Activated naive CD8-positive, alpha-beta T cell treated with anti-CD3 and anti-CD28 coated beads, Interleukin-2, amount 10 ng/mL, durations not matched to agents 7 days and 5 days (primary cell): ENCODE measurements around the gene MAPK10. TPM values are rescaled to one million over a fixed set of nuclear protein-coding genes. Genes with fewer than 3 reads are reported as not detected.
"Not testable (repeated sequence)": the region's sequence is repeated elsewhere in the genome, so short reads cannot be mapped to it uniquely, and the experiment has no call there.

ENCODE experiments used
- ATAC-seq: fragments of 150-1000 bp; cut with Tn5 transposase; one replicate; pipeline ENCODE4 v1.10.0; 2021; ENCODE audit warnings: low read depth, moderate library complexity
- POLR2A ChIA-PET: fragments of 350-600 bp; sonication (Branson Sonifier 250); formaldehyde crosslinking; loops from one replicate; lab custom pipeline; 2021; ENCODE audit warnings: antibody characterized with exemption; lab: Charles Lee
- DNase-seq: peaks from one replicate; pipeline ENCODE4 v3.0.0; 2021
- H3K27ac Mint-ChIP-seq: one replicate; pipeline ENCODE4 v1.8.0; 2022; ENCODE audit warnings: mild to moderate bottlenecking, mixed read lengths
- H3K27me3 Mint-ChIP-seq: one replicate; pipeline ENCODE4 v1.8.0; 2022; ENCODE audit warnings: mild to moderate bottlenecking, moderate library complexity, mixed read lengths
- H3K36me3 Mint-ChIP-seq: one replicate; pipeline ENCODE4 v1.8.0; 2021; ENCODE audit warnings: mild to moderate bottlenecking, mixed read lengths
- H3K4me1 Mint-ChIP-seq: one replicate; pipeline ENCODE4 v1.8.0; 2021; ENCODE audit warnings: mixed read lengths
- H3K4me3 Mint-ChIP-seq: one replicate; pipeline ENCODE4 v1.8.0; 2022; ENCODE audit warnings: mild to moderate bottlenecking, moderate library complexity, mixed read lengths
- H3K9me3 Mint-ChIP-seq: one replicate; pipeline ENCODE4 v1.8.0; 2021; ENCODE audit warnings: mixed read lengths
- total RNA-seq, 2 experiments: library from RNA; stranded (reverse); gene quantifications; one replicate each; pipeline ENCODE4 v1.2.3, GENCODE V29; 2021

MAPK10 gene
- total RNA-seq, 2 experiments from 2014 or later: not detected

DNA sequence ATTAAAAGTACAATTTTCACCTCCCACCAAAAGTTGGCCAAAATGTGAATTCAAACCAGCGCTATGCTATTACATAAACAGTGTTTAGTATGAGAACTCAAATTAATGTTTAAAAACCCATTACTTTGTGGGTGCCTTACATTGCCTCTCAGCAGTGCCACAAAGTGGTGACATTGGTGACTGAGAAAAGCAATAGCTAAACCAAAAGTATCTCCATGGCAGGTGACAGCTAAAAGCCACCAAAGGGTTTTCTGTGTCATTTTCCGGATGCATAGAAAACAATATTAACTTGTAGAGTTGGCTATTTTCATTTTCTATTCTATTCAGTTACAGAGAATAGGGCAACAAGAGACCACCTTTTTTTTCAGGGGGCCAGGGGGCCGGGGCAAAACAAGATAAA is 261.2 kb downstream of the MAPK10 start:
- DNase-seq: no peak
- Mint-ChIP-seq H3K27me3 (no peaks in the 10 kb centered on the region), H3K9me3 (no peaks in the 10 kb centered on the region), H3K4me3 (no peak overlapping the region), H3K27ac (no peak overlapping the region), H3K4me1 (no peaks in the 10 kb centered on the region), H3K36me3 (no peaks in the 10 kb centered on the region)
- no peak for ATAC-seq
- POLR2A ChIA-PET: no interaction called here

DNA sequence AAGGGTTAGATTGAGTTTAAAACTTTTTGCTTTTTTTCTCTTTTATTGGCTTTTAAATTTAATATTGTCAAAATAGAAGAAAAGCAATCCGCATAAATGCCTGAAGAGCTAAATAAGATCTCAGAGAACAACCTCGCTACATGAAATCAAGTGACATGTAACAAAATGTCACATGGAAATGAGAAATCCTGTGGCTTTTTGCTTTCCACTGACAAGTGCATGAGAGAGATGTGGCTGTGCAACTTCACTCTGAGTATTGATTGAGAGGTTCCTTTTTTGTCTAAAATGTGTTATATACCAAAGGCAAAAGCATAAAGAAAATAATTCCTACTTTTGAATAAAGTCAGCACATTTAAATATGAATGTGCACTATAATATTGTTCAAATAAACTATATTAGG is 263.5 kb downstream of the MAPK10 start:
- Mint-ChIP-seq H3K36me3 (no peaks in the 10 kb centered on the region), H3K4me1 (no peaks in the 10 kb centered on the region), H3K9me3 (no peaks in the 10 kb centered on the region), H3K4me3 (no peak overlapping the region), H3K27me3 (no peaks in the 10 kb centered on the region), H3K27ac (no peak overlapping the region)
- ATAC-seq: no peak
- POLR2A ChIA-PET: no interaction called here
- no peak for DNase-seq

DNA sequence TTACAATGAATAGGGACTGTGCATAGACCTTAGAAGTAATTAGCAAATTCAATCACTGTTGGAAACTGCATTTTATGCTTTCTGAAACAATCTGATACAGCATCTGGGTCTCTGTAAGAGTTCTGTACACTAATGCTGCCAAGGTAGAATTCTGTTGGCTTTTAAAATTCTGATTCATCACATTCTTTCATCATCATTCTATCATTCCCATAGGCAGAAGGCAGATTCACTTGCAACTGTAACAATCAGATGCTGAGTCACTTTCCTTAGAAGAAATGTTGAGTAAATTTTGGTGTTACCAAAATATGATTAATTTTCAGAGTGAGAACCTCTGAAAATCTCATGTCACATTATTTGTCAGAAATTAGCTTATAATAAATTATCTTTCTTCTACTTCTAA is 267.2 kb downstream of the MAPK10 start:
- no peaks in the 10 kb centered on the region for H3K27me3 Mint-ChIP-seq
- ATAC-seq: no peak
- POLR2A ChIA-PET: no interaction called here
- H3K4me3 Mint-ChIP-seq: no peak overlapping the region
- no peak for DNase-seq
- no peaks in the 10 kb centered on the region for H3K9me3 Mint-ChIP-seq
- no peak overlapping the region for H3K27ac Mint-ChIP-seq
- H3K36me3 Mint-ChIP-seq: no peaks in the 10 kb centered on the region
- no peaks in the 10 kb centered on the region for H3K4me1 Mint-ChIP-seq

DNA sequence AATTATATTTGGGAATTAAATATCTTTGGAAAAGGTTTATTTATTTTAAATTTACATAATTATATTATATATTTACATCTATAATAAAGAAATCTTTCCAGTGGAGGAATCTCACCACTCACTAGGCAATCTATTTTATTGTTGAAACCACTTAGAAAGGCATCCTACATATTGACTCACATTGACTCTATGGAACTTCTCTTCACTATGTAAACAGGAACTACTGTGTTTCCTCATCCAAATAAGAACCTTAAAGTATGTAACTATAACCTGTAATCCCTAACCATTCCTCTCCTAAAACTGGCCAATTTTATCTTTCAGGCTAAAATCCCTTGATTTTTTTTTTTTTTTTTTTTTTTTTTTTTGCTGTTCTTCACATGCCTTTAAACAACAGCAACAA is 268.7 kb downstream of the MAPK10 start:
- H3K27me3 Mint-ChIP-seq: no peaks in the 10 kb centered on the region
- H3K27ac Mint-ChIP-seq: no peak overlapping the region
- POLR2A ChIA-PET: no interaction called here
- H3K4me3 Mint-ChIP-seq: no peak overlapping the region
- no peaks in the 10 kb centered on the region for H3K4me1 Mint-ChIP-seq
- H3K36me3 Mint-ChIP-seq: no peaks in the 10 kb centered on the region
- no peak for ATAC-seq
- DNase-seq: no peak
- no peaks in the 10 kb centered on the region for H3K9me3 Mint-ChIP-seq

DNA sequence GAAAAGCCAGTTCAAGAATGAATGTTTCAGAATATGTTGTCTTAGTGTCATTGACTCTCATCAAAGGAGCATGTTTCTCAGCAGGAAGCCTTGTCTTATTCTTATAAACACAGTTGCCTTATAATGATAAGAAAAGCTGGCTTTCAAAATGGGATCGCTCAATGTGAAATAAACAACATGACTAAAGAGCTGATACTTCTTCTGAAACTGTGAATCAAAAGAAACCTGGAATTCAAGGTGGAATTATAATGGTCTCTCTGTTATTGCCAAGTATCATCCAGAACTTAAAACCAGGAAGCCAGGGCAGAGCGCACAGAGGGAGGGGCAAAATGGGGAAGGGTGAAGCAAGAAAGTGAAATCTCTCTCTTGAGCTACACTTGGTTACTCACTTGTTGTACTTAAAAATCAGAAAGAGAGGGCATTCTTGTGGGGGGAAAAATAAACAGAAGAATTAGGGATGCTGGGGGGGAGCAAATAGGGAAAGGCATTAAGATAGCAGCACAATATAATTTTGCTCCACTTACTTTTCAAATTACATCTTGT is 270.0 kb downstream of the MAPK10 start:
- no peaks in the 10 kb centered on the region for H3K36me3 Mint-ChIP-seq
- DNase-seq (no peak), ATAC-seq (no peak)
- H3K4me1 Mint-ChIP-seq: no peaks in the 10 kb centered on the region
- no peak overlapping the region for H3K4me3 Mint-ChIP-seq
- H3K9me3 Mint-ChIP-seq: no peaks in the 10 kb centered on the region
- POLR2A ChIA-PET: no interaction called here
- H3K27me3 Mint-ChIP-seq: no peaks in the 10 kb centered on the region
- no peak overlapping the region for H3K27ac Mint-ChIP-seq

DNA sequence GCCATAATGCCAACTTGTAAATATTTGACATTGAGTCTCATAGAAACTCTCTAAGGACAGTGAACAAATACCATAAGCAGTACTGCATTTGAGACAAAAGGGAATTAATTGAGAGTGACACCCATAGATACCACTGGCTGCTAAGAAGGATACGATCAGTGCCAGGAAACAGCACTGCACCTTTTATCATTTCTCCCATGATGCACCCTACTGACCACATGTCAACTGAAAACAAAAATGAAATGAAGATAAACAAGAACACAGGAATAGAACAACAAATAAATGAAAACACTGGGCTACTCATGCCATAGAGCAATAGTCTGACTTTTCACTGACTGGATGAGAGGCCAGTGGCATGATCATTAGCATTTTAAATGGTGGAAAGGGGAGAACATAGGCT is 270.8 kb downstream of the MAPK10 start:
- no peak for DNase-seq
- no peaks in the 10 kb centered on the region for H3K36me3 Mint-ChIP-seq
- H3K4me3 Mint-ChIP-seq: no peak overlapping the region
- POLR2A ChIA-PET: no interaction called here
- peaks cover 1% of the 10 kb centered on the region for H3K9me3 Mint-ChIP-seq
- no peak overlapping the region for H3K27ac Mint-ChIP-seq
- no peak for ATAC-seq
- no peaks in the 10 kb centered on the region for H3K27me3 Mint-ChIP-seq
- no peaks in the 10 kb centered on the region for H3K4me1 Mint-ChIP-seq

DNA sequence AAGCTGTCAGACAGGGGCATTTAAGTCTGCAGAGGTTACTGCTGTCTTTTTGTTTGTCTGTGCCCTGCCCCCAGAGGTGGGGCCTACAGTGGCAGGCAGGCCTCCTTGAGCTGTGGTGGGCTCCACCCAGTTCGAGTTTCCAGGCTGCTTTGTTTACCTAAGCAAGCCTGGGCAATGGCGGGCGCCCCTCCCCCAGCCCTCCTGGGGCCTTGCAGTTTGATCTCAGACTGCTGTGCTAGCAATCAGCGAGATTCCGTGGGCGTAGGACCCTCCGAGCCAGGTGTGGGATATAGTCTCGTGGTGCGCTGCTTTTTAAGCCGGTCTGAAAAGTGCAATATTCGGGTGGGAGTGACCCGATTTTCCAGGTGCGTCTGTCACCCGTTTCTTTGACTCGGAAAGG is 284.1 kb downstream of the MAPK10 start:
- POLR2A ChIA-PET, H3K9me3 Mint-ChIP-seq, ATAC-seq, H3K27me3 Mint-ChIP-seq, DNase-seq, H3K4me1 Mint-ChIP-seq, H3K36me3 Mint-ChIP-seq, H3K27ac Mint-ChIP-seq, H3K4me3 Mint-ChIP-seq: not testable (repeated sequence)

DNA sequence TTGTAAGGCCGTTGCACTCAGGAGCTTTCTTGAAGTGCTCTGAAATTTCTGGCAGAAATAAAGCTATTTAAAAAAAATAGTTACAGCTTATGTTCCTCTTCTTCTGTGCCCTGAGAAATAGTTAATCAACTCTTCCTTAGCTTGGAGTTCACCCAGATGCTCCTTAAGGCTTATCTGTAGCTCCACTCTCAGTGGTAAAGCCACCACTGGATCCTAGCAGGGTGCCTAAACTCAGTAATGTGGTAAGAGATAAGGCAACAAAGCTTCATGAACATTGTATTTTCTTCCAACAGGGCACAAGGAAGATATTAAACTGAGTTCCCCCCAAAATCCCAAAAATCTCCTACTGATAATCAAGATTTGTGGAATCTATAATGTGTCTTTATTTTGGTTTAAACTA is 299.5 kb downstream of the MAPK10 start:
- H3K9me3 Mint-ChIP-seq: no peaks in the 10 kb centered on the region
- POLR2A ChIA-PET: no interaction called here
- no peaks in the 10 kb centered on the region for H3K36me3 Mint-ChIP-seq
- H3K4me1 Mint-ChIP-seq: no peaks in the 10 kb centered on the region
- H3K4me3 Mint-ChIP-seq: no peak overlapping the region
- DNase-seq: no peak
- ATAC-seq: no peak
- no peaks in the 10 kb centered on the region for H3K27me3 Mint-ChIP-seq
- H3K27ac Mint-ChIP-seq: no peak overlapping the region

DNA sequence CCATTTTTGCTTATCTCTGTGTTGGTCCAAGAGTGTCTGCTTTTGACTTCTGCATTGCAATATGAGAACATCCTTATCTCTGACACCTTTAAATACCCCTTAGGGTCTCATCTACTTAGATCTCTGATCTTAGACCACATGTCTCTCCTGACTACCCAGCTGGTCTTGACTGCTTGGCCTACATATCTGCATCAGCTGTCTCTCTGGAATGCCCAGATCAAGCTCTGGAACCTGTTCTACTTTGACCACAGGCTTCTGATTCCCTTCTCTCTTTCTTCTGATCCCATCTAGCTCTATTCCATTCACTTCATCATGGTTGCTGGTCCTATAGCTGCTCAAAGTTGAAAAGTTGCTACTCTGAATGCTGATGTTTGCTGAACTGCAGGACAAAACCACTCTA is 301.2 kb downstream of the MAPK10 start:
- H3K4me3 Mint-ChIP-seq: no peak overlapping the region
- H3K36me3 Mint-ChIP-seq: no peaks in the 10 kb centered on the region
- POLR2A ChIA-PET: no interaction called here
- no peaks in the 10 kb centered on the region for H3K4me1 Mint-ChIP-seq
- H3K27ac Mint-ChIP-seq: no peak overlapping the region
- DNase-seq (no peak), ATAC-seq (no peak)
- H3K9me3 Mint-ChIP-seq: no peaks in the 10 kb centered on the region
- no peaks in the 10 kb centered on the region for H3K27me3 Mint-ChIP-seq

DNA sequence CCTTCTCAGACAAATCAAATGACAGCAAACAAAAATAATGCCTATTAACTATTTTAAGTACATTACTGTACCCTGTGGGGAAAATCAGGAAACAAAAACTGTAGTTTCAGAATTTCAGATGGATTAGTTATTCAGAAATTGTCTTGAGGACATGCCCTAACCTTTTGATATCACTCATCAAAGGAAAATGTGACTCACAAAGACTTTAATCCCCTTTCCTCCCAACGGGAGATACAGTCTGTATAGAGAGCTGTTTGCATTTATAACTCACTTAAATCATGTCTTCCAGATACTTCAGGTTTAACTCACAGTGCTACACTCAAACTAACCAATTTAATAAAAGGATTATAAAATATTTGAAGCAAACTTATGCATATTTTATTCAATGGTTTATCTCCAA is 304.0 kb downstream of the MAPK10 start:
- H3K36me3 Mint-ChIP-seq: no peaks in the 10 kb centered on the region

DNA sequence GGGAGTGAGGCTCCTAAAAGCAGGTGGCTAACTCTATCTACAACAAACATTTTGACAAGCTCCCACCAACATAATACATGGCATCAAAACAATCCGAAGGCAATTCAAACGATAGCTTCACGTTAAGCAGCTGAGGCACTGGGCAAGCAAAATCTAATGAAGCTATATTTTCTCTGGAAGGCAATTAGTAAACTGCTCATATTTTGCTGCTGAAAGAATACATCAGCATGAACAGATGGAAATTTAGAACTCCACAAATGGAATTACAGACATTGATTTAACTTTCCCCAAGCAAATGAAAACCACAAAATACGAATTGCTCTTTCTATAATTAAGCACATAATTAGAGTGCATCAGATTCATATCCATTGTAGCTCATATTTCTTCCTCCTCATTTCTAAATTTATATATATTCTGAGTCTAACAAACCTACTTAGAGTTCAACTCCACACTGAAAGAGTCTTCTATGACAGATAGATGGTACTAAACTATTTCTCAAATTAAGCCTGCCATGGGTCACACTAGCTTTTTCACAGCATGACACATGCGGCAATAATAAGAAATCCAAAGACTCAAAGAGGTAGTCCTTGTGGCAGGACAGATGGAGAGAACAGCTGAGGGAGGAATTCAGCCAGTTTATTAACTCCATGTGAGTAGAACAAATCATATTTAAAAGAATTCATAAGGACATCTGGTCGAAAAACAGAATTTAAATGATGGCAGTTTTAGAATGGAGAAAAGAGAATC is 305.4 kb downstream of the MAPK10 start:
- ATAC-seq: no peak
- H3K27me3 Mint-ChIP-seq: no peaks in the 10 kb centered on the region

More for the DNA sequence above, 304.0 kb downstream of the MAPK10 start:
- POLR2A ChIA-PET: no interaction called here
- no peaks in the 10 kb centered on the region for H3K27me3 Mint-ChIP-seq
- no peak overlapping the region for H3K27ac Mint-ChIP-seq
- H3K4me1 Mint-ChIP-seq: no peaks in the 10 kb centered on the region
- no peak for DNase-seq
- ATAC-seq: no peak
- H3K9me3 Mint-ChIP-seq: no peaks in the 10 kb centered on the region
- no peak overlapping the region for H3K4me3 Mint-ChIP-seq

DNA sequence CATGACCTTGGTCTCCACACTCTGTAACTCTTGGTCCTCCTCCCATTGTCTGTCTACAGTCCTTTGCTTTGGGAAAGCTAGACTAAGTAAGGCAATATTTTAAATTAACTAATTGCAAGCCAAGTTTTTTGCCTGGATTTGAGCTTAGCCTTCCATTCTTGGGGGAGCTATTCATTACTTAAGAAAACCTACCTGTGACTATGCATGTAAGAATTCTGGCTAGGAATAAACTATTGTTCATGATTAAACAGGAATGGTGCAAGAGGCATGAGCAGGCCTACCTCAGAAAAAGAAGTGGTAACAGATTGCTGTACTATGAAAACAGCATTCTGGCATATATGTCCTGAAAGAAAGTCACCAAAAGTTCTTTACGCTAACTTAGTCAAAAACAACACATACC is 309.4 kb downstream of the MAPK10 start:
- H3K27ac Mint-ChIP-seq: no peak overlapping the region
- no peaks in the 10 kb centered on the region for H3K36me3 Mint-ChIP-seq
- no peak for ATAC-seq
- H3K4me1 Mint-ChIP-seq: no peaks in the 10 kb centered on the region
- H3K9me3 Mint-ChIP-seq: no peaks in the 10 kb centered on the region
- POLR2A ChIA-PET: no interaction called here
- H3K4me3 Mint-ChIP-seq: no peak overlapping the region
- peaks cover 2% of the 10 kb centered on the region for H3K27me3 Mint-ChIP-seq
- no peak for DNase-seq

More for the DNA sequence above, 305.4 kb downstream of the MAPK10 start:
- no peak overlapping the region for H3K4me3 Mint-ChIP-seq
- H3K4me1 Mint-ChIP-seq: no peaks in the 10 kb centered on the region
- H3K9me3 Mint-ChIP-seq: no peaks in the 10 kb centered on the region
- no peak overlapping the region for H3K27ac Mint-ChIP-seq
- POLR2A ChIA-PET: no interaction called here
- DNase-seq: no peak
- no peaks in the 10 kb centered on the region for H3K36me3 Mint-ChIP-seq

DNA sequence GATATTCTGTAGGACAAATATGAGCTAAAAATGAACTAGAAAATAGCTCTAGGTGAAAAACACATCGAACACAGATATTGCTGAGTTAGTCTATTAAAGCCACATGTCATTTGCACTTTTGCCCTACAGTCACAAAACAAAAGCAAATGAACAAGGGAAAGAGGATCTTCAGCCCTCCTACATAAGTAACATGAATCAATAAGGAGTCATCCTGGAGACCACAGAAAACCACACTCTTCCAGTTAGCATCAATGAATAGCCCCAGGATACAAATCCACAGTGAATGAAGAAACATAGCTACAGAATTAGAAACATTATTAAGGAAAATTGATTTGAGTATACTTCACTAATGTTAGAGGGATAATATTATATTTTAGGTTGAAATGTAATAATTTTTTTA is 311.4 kb downstream of the MAPK10 start:
- POLR2A ChIA-PET: no interaction called here
- ATAC-seq: no peak
- Mint-ChIP-seq H3K4me3 (no peak overlapping the region), H3K27me3 (peaks cover 2% of the 10 kb centered on the region), H3K9me3 (no peaks in the 10 kb centered on the region), H3K27ac (no peak overlapping the region), H3K4me1 (no peaks in the 10 kb centered on the region), H3K36me3 (no peaks in the 10 kb centered on the region)
- no peak for DNase-seq

DNA sequence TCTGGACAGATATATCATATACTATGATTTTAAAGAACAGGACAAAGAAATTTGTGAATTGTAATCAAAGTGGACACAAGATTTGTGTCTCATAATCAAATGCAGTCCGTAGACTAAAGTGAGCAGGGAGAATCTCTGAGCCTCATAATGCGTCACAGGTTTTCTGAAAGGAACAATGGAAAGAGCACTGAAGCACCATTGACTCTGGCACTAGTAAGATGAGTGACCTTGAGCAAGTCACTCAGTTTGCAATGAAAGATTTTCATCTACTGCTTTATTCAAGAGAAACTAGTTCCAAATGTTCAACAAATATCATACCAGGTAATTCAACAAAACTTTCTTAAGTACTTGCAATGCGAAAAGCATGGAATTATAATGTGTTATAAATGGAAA is 315.3 kb downstream of the MAPK10 start:
- no peak for ATAC-seq
- Mint-ChIP-seq H3K27me3 (peaks cover 11% of the 10 kb centered on the region), H3K4me3 (no peak overlapping the region), H3K36me3 (no peaks in the 10 kb centered on the region), H3K27ac (no peak overlapping the region), H3K9me3 (no peaks in the 10 kb centered on the region), H3K4me1 (no peaks in the 10 kb centered on the region)
- POLR2A ChIA-PET: no interaction called here
- DNase-seq: no peak
